Measurements from ENCODE around the gene MAP2.
"Not testable (repeated sequence)": the region's sequence is repeated elsewhere in the genome, so short reads cannot be mapped to it uniquely, and the experiment has no call there.

Gene MAP2

DNA sequence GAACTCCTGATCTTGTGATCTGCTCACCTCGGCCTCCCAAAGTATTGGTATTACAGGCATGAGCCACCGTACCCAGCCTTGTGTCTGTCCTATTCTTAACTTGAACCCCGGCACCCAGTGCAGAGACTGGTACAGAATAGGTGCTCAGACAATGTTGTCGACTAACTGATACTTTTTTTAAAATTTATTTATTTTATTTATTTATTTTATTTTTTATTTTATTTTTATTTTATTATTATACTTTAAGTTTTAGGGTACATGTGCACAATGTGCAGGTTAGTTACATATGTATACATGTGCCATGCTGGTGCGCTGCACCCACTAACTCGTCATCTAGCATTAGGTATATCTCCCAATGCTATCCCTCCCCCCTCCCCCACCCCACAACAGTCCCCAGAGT, 174.4 kb downstream of the MAP2 start:
- not testable (repeated sequence) for FAIRE-seq

DNA sequence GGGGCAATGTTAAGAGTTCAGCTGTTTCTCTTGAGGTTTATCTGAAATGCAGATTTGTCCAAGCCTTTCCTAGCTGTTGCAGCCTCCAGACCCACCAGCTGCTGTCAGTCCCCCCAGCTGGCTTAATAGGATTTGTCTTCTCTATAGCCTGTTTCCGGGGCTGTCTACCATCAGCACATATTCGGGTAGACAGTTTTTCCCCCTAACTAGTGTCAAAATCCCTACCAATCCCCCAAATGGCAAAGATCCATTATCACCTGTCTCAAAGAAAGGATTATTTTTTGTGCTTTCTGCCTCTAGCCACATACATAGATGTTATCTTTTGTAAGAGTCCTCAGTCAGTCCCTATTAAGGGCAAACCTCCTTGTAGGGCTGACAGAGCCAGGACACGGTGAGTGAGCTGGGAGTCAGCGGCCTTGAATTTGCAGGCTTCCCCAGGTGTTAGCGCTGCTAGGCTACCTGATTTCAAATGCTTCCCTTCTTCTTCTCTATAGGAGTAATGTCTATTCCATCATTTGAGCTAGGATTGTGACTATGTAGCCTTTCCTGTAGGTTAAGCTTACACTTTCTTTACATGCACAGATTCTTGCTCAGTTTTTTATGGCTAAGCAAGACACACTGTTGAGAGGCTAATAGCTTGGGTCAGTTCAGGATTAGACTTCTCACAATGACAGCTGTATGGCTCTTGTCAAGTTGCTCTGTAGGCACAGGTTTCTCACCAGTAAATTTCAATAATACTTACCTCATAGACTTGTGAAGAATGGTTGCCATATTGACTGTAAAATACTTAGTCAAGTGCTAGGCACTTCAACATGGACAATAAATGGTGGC, 176.7 kb downstream of the MAP2 start:
- no peak for FAIRE-seq

DNA sequence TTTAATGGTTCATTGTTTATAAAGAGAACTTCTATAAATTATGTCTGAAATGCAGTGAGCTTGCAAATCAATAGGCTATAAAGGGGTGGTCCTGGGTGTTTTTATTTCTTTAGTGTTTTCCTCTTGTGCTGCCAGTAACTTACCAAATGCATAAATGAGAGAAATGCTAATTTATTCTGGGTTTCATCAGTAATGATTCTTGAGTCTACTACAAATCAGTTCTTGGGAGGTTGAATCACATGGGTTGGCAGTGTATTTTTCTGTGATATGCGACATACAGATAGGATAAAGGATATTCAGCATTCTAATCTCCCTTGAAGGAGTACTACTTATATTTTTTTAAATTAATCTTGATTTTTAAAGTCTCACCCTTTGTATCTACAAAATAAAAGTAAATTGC, 177.7 kb downstream of the MAP2 start:
- no peak for FAIRE-seq

DNA sequence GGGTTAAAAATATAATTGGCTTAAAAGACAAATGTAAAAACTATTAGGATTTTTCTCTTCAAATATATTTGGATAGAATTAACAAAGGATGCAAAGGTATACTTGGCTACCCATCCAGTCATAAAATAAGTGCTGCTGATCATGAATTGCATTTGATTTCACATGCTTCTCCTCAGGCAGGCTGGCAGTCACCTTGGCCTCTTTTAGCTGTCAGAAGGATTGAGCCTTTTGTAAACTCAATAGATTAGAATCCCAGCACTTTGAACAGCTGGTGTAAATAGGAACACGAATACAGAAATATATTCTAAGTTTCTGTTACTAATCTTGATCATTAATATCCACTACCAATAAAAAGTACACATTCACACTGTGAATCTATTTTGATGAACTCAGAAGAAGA, 178.4 kb downstream of the MAP2 start:
- no peak for FAIRE-seq

DNA sequence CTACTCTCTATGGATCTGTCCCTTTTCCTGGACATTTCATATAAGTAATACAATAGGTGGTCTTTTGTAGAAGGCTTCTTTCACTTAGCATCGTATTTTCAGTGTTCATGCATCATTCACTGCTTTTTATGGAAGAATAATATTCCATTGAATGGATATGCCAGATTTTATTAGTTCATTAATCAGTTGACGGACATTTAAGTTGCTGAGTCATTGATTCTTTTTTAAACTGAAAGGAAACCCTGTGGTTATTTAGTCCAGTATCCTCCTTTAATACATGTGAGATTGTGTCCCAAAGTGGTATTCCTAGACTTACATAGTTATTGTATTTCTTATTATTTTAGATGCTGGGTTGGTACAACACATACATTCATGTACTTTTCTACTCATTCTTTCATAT, 185.7 kb downstream of the MAP2 start:
- no peak for FAIRE-seq

DNA sequence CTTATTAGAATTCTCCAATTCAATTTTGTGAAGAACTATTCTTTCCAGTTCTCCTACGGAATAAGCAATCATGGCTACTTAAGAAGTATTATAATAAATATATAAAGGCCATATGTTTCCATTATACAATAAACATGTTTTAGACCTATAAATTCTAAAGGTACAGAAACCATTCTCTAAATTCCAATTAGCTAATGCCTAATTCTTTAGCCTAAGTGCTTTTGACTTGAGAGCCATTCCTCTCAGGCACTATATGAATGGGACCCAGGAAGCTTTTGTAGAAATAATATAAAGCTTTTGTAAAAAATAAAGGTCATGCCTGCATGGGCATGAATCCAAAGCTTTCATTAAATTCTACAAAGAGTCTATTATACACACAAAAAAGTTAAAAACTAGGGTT, 186.8 kb downstream of the MAP2 start:
- FAIRE-seq, result no peak

DNA sequence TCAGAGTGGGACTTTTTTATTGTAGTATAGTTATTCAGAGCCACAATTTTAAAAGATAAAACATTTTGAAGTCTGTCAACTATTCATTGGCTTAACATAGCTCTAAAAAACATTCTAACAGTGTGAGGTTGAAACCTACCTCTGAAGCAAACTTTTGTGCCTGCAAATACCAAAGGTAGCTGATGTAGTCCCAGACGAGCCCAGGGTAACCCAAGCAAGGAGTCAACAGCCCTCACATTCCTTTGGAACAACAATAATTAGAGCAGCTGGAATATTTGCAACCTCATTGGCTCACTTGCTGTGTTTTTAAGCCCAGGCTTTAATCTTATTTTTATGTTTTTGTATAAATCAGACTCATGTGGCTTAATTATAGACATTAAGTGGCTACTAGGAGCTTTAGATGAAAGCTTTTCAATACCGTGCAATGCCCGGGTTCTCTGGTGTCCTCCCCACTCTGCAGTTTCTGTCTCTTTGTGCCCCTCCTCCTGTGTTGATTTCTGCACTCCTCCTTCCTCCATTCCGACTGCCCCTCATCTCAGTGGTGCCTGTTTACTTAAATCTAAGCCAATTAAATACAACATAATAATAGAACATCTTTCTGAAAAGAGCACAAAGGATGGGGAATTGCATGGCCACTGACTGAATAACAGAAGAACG, 189.9 kb downstream of the MAP2 start:
- FAIRE-seq, result no peak

DNA sequence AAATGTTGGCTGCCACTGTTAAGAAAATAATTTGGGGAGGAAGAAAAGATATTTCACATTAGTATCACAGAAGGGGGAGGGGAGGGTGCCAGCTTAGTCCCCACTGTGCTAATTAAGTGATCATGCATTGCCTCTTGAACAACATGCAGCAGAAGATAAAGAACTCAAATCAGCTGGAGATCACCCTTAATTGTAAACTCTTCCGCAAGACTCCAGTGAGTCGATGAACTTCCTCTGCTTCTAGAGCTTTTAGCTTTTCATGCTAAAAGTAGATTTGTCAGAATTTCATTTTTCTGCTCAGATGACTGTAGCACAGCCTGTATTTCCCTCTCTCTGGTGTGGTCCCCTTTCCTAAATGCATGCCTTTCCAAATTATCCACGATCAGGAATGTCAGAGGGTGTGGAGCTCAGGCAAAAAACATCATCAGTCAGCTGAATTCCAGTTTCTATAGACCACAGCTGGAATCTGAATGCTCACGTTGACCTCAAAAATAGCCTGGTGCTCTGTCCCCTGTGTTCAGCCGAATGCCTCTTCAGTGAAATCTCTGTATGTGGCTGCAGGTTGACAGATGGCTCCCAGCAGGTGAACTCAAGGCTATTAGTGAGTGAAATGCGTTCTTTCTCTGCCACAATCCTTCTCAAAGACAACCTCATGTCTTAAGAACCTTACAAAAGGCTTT, 191.0 kb downstream of the MAP2 start:
- no peak for FAIRE-seq

DNA sequence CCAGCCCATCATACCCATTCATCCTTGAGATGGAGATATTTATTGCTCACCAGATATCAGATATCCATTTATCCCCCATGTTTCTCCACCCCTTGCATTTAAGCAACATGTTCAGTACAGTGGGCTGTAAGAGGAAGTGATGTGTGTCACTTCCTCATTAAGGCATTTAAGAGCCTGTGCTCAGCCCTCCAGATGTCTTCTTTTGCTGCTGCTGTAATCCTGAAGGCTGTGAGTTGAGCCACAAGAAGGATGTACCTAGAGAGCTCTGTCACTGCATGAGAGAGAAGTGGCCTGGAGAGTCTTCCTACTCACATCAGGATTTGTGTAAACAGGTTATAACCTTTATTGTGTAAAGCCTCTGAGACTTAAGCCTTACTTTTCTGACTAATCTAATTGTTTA, 195.9 kb downstream of the MAP2 start:
- FAIRE-seq, result no peak

DNA sequence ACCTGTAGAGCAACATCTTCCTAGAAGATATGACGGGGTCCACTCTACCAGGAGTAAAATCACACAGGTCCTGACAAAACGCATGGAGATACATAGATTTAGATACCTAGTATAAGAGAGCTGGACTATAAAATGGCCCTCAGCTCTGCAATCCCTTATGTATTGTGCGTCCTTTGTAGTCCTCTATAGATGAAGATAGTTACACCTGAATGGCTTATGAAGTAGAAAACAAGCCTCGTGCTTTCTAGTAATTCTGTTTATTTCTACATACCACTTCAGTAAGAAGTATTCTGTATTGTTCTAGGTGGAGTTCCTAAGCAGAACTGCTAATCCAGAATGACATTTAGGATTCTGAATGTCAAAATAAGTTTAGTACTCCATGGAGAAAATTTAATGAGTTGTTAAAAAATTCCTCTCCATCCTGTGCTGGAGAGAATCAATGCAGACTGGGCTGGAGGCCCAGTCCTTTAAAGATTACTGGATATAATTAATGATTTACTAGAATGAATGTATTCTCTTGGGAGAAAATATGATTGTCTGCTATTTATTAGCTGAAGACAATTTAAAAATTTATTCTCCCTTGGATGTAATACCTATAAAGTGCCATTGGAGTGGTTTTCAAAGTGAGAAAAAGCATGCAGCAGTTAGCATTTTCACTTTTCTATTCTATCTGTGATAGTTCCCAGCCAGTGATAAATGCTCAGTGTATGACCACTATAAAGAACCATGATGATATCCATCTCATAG, 200.5 kb downstream of the MAP2 start:
- FAIRE-seq, result no peak

DNA sequence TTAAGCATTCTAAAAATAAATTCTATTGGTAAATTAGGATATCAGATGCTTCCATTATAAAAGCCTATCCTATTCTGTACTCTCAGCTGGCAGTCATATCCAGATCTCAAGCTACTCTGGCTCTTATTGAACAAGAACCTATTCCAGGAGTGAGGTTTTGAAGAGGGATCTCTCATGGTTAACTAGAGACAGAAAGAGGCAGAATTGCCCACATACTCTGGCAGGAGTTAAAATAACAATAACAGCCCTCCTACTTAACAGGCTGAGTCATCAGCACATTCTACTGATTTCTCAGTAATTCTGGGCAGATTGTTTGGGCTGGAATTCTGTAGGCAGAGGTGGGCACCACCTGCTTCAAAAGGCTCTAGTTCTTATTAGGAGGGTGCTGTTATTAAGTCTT, 205.8 kb downstream of the MAP2 start:
- no peak for FAIRE-seq

DNA sequence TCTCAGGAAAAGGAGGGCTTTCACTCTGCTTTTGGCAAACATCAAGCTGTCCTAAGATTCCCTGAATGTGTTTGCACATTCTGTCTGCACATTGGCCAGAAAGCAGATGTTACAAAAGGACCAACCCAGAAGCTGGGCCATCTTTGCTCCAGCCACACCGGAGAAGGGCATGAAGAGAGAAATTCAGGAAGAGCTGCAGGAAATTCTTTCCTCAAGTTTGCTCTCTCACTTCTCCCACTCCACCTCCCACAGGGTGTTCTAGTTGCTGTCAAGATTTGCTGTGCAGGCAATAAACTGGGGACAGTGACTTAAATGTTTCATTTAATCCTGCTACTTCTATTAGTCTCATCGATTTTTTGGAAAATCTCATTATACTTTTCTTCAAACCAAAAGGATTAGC, 210.1 kb downstream of the MAP2 start:
- FAIRE-seq, result no peak

DNA sequence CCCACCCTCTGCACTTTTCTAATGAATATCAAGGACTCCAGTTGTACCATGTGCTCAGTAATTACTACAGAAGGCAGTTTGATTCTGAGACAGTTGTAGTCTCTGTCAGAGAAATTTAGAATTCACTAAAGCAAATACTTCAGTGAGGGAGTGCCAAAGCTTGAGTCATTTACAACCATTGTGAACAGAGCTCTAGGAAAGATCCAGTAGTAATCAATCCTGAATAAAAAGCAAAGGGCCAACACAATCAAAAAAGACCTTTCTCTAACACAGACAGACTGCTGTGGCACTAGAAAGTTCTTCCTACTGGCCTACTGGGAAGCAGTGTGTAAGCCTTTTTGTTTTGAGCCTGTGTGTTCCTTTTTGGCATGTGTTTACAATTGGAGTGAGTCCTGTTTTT, 212.2 kb downstream of the MAP2 start:
- FAIRE-seq, result no peak

DNA sequence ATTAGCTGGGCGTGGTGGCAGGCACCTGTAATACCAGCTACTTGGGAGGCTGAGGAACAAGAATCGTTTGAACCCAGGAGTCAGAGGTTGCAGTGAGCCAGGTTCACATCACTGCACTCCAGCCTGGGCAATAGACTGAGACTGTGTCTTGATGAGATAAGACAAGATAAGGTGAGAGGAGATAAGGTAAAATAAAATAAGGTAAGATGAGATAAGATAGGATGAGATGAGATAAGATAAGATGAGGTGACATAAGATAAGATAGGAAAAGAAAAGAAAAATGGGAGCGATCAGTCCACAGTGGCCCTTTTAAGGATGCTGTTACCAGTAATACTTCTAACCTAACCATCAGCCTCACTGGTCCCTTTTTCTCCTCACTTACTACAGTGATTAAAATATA, 213.4 kb downstream of the MAP2 start:
- FAIRE-seq, result no peak

DNA sequence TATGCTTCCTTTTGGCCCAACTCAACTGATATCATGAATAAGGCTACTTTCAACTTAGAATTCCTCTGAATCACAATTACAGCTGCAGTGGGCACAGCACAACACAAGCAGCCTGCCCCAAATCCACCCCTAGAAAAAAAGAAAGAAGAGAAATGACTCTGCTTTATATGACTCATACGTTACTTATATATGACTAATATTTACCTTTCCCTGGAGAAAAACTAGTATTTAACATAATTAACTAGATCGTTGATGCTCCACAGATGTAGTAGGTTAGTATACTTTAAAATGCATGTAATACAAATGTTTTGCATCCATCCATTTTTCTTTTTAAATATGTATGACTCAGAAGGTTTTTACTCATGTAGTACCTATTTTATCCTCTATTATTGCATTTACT, 214.5 kb downstream of the MAP2 start:
- FAIRE-seq, result no peak

DNA sequence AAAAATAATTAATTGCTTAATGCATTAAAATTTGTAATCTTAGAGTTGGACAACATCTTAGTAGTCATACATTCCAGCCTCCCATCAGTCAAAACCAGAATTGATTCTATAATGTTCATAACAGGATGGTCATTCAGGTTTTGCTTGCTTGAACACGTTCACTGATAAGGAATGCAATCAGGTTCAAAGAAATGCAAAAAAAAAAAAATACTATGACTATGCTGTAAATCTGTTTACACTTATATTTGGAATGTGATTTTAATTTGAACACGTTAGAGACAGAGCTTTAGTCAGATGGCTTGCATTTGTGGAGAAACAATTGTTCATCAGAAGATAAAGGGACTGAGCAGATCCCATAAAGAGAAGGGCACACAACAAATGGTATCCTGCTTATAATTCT, 216.5 kb downstream of the MAP2 start:
- FAIRE-seq, result no peak

DNA sequence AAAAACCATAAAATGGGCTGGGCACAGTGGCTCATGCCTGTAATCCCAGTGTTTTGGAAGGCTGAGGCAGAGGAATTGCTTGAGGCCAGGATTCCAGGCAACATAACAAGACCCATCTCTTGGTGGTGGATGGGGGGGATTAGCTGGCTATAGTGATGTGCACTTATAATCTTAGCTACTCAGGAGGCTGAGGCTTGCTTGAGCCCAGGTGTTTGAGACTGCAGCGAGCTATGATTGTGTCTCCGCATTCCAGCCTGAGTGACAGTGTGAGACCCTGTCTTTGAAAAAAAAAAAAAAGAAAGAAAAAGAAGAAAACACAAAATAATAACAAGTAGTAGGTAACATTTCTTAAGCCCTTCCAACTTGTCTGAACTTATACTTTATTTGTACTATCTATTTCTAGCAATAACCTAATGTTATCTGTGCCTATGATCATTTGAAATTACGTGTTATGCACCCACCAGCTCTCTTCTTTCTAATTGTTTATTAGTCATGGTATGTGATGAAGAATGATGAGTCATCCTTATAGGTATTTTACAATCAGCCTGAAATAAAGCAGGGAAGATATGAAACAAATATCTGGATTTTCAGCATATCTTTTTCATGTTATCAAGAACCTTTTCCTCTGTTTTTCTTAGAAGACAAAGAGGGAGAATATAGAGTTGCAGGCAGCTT, 218.4 kb downstream of the MAP2 start:
- FAIRE-seq, result no peak

DNA sequence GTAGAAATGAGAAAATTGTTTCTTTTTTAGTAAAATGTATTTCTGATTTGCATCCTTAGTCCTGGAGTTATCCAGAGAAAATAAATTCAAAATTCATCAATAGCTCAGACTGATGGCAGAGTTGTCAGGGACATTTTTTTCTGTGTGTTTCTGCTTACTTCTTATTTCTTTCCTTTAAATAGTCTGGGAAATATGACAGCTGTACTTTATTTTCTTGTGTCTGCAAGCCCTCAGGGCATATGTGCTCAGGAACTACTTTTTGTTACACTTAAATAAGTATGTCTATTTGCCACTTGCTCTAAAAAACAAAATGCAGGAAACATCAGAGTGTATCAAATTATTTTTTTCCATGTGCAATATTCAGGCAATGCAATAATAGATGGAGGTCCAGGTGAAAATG, 221.0 kb downstream of the MAP2 start:
- FAIRE-seq, result no peak

DNA sequence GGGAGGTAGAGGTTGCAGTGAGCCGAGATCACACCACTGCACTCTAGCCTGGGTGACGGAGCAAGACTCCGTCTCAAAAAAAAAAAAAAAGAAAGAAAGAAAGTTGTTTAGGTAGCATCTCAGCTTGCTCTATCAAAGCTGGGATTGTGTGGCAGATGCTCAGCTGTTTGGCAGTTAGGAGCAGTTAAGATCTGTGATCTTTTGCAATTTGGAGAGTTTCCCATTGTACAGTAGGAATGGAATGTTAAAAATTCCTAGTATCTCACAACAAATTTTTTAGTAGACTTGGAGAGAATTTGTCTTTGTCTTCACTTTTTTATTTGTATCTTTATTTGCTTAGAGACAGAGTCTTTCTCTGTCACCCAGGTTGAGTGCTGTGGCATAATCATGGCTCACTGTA, 224.9 kb downstream of the MAP2 start:
- FAIRE-seq, result no peak

DNA sequence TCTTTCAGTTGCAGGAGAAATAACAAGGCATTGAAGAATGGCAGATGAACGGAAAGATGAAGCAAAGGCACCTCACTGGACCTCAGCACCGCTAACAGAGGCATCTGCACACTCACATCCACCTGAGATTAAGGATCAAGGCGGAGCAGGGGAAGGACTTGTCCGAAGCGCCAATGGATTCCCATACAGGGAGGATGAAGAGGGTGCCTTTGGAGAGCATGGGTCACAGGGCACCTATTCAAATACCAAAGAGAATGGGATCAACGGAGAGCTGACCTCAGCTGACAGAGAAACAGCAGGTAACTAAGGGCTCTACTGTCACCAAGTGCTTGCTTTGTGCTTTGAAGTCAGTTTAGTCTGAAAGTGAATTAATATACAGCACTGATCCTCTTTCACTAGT, 229.3 kb downstream of the MAP2 start:
- no peak for FAIRE-seq

DNA sequence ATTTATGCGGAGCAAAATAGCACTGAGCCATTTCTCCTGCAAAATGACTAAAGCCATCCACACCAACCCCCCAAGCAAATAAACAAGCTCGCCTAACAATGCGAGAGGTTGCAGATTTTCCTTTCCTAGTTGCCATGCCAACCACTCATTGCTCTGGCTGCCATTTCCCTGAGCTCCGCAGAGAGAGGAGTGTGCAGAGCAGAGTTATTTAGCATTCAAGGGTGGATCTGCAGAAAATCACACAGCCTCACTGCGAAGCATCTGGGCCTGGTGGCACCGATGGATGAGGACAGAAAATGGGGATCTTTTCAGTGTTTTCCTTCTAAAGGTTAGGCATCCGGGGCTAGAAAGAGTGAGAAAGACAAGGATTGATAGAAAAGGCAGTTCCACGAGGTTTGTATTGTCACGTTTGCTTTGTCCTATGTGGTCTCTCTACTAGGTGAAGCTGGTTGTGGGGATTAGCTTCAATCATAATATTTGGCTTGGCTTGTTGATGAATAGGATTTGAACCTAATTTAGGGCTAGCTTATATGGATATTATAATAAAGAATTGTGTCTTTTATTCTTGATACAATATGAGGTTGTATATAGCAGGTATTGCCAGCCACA, 237.5 kb downstream of the MAP2 start:
- no peak for FAIRE-seq

DNA sequence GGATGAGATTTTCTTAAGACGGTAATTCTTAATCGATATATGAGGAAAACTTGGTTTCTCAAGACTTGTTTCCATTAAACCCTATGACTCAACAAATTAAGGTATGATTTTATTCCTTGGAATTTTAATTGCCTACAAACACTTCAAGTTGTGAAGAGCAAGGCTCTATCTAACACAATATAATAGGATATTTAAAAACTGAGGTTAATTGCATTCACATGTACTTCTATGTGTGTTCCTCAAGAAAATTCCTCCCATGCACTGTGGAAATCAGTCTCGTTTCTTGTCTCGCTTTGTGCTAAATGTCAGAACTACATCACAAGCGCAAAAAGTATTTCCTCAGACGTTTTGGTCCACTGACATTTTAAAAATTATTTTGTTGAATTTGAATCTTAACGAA, 238.2 kb downstream of the MAP2 start:
- FAIRE-seq, result no peak

Data from TTC549 (cell line).